Astrocyte of the spinal cord (primary cell): ENCODE data around the gene NPLOC4.

ENCODE experiments used
- DNase-seq: peaks from one replicate; pipeline ENCODE4 v3.0.0; 2011; ENCODE audit warnings: low read depth, low spot score
- H3K4me3 ChIP-seq: 2 replicates; pipeline ENCODE4 v1.5.1; 2011; ENCODE audit warnings: low read depth, mild to moderate bottlenecking, low read length, moderate library complexity
- in situ Hi-C: cut with HindIII; loops from 2 replicates; pipeline ENCODE4 v1.10.0; 2017; ENCODE audit warnings: low sequenced_read_pairs
- TF ChIP-seq, protein P1 (sequence below): IDR thresholded peaks from 2 replicates; pipeline ENCODE4 v1.5.1; 2012; ENCODE audit warnings: low read depth, mild to moderate bottlenecking, low read length, inconsistent platforms

Gene NPLOC4

DNA sequence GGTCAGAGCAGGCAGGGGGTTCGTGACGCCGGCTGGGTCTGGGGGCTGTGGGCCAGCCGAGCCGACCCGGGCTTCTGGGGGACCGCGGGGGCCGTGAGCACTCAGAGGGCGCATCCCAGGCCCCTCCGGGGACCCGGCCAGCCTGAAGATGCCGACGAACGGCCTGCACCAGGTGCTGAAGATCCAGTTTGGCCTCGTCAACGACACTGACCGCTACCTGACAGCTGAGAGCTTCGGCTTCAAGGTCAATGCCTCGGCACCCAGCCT lies 108.6 kb downstream of the NPLOC4 start:
- in situ Hi-C loops: no loop called here
- TF ChIP-seq, protein P1, sequence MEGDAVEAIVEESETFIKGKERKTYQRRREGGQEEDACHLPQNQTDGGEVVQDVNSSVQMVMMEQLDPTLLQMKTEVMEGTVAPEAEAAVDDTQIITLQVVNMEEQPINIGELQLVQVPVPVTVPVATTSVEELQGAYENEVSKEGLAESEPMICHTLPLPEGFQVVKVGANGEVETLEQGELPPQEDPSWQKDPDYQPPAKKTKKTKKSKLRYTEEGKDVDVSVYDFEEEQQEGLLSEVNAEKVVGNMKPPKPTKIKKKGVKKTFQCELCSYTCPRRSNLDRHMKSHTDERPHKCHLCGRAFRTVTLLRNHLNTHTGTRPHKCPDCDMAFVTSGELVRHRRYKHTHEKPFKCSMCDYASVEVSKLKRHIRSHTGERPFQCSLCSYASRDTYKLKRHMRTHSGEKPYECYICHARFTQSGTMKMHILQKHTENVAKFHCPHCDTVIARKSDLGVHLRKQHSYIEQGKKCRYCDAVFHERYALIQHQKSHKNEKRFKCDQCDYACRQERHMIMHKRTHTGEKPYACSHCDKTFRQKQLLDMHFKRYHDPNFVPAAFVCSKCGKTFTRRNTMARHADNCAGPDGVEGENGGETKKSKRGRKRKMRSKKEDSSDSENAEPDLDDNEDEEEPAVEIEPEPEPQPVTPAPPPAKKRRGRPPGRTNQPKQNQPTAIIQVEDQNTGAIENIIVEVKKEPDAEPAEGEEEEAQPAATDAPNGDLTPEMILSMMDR: no peak
- H3K4me3 ChIP-seq: no peak overlapping the region
- DNase-seq: no peak

DNA sequence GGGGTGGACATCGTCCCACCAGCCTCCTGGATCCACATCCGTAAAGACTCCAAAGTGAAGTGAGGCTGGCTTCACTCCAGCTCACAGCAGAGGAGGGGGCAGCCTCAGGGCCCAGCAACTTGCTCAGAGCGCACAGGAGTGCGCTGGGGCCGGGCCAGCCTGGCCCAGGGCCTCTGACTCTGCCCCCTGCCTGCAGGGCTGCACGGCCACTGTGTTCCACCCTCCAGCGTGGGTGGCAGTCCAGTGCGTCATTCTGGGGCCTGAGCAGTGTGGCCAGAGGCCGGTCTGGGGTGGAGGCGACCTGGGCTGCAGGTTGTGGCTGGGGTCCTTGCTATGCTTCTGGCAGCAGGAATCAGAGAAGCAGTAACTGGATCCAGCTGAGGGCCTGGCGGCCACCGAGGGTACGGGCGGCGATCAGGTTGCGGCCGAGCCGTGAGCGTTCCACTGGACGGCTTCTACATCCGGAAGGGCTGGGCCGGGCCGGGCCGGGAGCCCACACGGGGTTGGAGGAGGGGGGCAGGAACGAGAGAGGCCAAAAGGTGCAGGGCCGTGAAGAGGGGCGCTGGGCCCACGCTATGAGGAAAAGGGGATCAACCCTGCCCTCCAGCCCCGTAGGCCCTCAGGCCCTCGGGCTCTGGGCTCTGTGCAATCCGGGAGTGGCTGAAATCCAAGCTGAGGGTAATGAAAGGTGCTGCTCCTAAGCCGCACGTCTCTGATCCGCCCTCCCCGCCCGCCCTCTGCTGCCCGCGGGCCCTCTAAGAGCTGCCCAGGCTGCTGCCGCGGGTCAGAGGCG lies 109.1 kb downstream of the NPLOC4 start, which contains the start of gene FSCN2:
FSCN2 (plus strand) TSS at position 787 of the 793 bp plus-strand sequence. CDS start 155 bp downstream, outside the sequence.
- DNase-seq: no peak
- TF ChIP-seq, protein P1: peak; percentile 13
- in situ Hi-C loops: no loop called here
- H3K4me3 ChIP-seq: no peak within 1 kb of the TSS

DNA sequence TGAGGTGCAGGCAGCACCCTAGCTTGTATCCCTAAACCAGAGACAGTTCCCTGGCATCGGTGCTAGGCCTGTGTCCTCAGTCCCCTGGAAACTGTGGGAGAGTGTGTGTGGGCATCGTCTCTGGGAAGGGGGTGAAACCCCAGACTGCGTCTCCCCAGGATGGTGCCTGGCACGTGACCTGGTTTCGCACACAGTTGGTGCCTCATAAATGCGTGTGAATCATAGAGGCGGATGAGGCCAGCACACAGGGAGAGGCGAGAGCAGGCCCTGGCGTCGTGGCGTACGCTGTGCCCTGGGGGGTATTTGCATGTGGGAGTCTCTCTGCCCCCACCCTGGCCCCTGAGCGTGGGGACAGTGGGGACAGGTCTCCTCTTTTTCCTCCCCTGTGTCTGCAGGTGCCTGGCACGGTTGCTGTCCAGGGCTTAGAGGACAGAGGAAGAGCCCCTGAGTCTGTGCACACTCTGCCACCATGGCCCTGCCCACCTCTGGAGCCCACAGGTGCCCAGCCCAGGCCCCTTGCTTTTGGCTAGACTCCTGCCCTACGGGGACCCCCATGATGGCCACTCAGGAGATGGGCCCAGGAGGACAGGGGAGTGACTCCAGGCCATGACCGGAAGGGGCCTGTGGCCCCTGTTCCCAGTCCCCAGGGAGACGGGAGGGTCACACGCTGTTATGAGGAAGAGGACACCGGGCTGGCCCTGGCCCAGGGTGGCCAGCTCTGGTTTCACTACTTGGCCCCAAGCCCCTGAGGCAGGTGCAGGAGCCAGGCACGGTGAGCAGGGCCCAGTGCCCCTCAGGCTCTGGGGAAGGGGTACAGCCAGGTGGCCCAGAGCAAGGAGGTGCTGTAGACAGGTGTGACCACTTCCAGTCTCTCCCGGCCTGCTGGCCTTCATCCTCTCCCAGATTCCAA lies 110.0 kb downstream of the NPLOC4 start:
- DNase-seq: no peak
- TF ChIP-seq, protein P1: no peak
- H3K4me3 ChIP-seq: no peak overlapping the region
- in situ Hi-C loops: no loop called here

DNA sequence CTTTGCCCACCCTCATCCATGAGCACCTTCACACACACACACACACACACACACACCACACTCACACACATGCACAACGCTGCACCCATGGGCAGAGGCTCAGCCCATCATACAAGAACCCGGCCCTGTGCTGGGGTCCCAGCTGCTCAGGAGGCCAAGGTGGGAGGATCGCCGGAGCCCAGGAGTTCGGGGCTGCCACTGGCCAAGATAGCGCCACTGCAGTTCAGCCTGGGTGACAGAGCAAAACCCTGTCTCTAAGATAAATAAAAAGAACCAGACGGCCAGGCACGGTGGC lies 112.1 kb downstream of the NPLOC4 start:
- no peak overlapping the region for H3K4me3 ChIP-seq
- TF ChIP-seq, protein P1: no peak
- no peak for DNase-seq
- in situ Hi-C loops: no loop called here

DNA sequence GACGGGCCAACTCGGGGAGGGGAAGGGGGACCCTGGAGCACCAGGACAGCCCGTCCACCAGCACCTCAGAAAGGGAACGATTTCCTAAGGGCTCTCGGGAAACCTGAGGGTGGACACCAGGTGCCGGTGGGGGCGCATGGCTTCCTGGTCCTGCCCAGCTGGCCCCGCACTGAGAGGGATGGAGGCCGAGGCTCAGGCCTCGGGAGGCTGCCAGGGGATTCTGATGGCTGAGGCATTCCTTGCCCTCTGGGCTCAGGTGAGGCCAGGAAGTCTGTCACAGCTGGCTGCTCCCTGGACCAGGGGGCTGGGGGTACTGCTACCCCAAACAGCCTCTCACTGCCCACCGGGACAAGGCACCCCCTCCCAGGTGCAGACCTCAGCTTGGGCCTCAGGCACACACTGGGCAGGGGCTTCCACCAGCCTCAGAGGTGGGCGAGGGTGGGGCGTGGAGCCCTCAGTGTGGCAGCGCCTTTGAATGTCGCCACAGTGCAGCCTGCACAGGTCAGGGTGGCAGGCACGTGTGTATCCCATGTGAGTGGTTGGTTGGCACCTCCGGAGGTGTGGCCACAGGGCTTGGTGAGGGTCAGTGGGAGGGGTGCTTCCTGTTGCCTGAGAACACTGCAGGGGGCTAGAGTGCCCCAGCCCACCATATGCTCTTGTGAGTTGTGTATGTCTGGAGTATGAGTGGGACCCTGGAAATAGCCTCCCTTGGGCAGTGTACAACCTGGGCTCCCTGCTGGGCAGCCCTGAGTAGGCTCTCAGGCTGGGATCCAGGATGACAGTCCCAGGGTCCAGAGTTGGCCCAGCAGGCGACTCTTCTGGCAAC lies 112.7 kb downstream of the NPLOC4 start:
- TF ChIP-seq, protein P1: no peak
- no peak overlapping the region for H3K4me3 ChIP-seq
- no peak for DNase-seq
- in situ Hi-C loops: no loop called here

DNA sequence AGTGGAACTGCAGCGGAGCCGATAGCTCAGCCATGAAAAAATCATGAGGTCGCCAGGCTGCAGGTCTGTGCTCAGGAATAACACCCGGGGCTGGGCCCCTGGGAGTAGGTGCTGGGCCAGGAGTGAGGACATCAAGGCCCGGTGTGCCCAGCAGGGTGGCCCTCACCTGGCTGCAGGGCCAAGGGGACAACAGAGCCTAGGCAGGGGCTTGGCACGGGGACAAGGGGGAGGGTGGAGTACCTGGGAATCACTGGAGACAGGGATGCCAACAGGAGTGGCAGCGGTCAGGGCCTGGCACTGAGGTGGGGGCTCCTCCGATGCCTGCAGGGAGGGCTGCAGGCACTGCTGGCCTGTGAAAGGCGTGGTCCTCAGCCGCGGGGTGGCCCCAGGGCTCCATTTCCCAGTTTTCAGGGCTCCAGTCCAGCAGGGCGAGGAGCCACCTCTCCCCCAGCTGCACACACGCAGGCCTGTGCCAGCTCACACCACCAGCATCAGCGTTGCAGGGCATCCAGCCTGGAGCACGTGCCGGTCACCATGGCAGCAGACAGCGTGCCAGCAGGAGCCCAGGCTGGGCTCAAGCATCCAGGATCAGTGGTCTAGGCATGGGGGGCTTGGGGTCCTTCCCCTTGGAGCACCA lies 113.4 kb downstream of the NPLOC4 start:
- DNase-seq: no peak
- TF ChIP-seq, protein P1: no peak

More for the DNA sequence above, 113.4 kb downstream of the NPLOC4 start:
- in situ Hi-C loops: no loop called here
- H3K4me3 ChIP-seq: no peak overlapping the region
